ENCODE results near the gene KPNB1.

Gene KPNB1

GRCh38 chr17:47714773-47715396 is 65.2 kb downstream of the KPNB1 start:
- no peak for FAIRE-seq

- no peak for FAIRE-seq
These were observed 66.1 kb downstream of the KPNB1 start for GRCh38 chr17:47715669-47716325.

DNA sequence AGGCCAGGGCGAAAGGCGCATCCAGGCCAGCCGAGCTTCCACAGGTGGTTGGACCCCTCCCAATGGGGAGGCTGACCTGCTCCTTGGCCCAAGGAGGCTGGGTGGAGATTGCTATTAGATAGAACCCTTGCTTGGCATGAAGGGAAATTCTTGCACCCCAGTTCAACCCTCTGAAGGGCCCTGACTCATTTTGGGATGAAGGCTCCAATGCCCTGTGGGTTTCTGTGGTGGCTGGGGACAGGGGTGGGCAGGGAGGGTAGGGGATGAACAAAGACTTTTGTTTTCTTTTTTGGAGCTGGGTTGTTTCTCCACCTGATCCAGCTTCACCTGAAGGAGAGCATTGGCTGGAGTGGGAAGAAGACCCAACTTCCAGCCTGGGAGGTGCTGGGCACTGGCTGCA is 66.7 kb downstream of the KPNB1 start:
- no peak for FAIRE-seq

DNA sequence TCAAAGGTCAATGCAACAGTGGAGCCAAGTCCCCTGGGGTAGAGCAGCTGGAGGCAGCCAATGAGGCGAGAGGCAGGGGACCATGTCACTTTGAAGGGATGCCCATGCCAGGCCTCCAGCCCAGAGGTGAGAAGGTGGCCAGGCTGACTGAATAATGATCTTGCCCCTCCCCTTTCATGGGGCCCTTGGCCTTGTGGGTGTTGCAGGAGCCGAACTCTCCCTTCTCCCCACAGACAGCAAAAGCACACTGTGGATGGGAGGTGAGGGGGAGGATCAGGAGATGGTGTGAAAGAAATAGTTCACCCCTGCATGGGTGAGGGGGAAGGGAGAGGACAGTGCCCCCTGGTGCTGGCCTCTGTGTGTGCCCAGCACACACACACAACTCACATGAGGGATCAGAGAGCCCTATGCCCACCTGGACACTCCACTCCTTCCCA is 67.6 kb downstream of the KPNB1 start:
- no peak for FAIRE-seq

DNA sequence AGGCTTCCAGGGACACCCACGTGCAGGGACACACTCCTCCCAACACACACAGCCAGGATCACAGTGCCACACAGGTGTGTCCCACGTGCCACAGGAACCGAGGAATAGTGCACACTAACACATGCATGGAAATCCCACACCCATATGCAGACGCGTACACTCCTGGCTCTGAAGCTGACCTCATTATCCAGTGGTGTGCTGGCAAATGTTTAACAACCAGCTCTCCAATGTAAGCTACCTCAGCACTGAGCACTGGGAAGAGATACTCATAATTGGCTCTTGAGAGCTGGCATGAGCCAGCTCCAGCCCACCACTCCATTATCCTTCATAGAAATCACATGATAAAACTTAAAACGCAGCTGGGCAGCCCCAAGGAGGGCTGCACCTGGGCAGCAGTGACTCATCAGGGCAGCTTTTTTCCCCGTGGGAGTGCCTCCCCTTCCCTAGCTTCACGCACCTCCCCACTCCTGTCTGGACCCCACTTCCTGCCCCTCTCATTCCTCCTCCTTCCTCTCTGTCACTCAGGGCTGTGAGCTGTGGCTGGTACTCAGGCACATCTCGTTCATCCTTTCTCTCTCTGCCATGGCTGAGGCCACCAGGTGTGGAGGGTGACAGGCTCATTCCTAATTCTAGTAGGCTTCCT is 68.4 kb downstream of the KPNB1 start:
- no peak for FAIRE-seq

GRCh38 chr17:47718634-47719405 is 69.1 kb downstream of the KPNB1 start:
- no peak for FAIRE-seq

DNA sequence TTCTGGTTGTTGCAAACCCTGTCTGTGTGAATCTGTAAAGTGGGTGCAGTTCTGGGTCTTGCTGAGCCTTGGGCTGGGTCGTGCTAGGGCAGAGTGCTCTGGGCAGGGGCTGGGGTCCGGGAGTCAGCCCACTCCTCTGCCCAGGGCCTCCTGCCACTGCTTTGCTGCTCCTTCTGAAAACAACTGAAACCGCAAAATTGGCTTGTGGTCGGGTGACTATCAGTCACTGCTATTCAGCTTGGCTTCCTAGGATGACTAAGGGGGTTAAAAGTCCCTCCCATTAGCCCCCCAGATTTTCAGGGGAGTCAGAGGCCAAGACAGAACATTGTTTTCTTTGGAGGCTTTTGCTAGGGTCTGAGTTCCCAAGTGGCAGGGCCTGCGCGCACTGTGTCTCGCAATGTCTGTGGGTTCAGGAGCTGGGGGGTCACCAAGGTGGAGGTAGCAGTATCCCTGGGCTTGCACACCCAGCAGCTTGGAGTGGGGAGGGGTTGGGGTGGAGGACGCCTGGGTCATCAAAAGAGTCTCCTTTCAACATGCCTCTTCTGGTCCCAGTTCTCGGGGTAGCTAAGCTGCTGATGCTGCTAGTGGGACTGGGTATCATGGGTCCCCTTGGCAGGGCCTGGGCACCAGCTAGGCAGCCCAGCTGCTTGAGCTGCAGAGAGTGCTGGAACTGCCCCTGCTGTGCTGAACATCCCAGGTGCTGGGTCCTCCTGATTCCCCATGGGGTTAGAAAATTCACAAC is 69.9 kb downstream of the KPNB1 start:
- no peak for FAIRE-seq

- FAIRE-seq: no peak
These were observed 70.5 kb downstream of the KPNB1 start for GRCh38 chr17:47720196-47720595.

DNA sequence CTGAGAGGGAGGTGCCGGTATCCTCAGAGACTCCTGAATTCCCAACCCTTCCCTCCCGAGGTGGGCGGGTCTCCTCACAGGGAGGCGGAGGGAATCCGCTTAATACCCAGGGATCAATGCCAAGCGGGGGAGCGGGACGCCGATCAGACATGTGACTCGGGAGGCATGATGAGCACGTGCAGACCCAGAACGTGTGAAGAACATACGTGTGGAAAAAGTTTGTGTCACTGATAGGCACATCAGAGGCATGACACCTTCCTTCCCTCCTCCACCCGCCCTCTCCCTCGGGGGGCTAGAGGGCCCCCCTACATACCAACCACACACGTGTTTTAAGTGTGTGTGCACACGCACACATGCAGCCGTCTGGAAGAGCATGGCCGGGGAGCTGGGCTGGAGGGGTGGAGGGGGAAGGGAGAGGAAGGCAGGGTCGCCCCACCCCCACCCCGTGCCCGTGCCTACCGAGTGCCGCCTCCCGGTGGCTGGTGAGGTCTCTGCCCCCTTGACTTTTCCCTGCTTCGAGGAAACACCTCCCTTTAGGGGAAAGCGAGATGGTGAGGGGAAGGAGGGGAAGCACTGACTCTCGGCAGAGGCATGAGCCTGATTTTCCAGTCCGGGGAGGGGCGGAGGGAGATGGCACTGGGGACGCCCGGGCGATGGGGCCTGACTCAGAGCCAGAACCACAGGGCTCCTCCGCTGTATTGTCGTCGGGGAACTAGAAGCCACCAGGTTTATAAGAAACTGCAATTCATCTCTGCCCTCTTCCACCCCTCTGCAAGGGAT is 71.2 kb downstream of the KPNB1 start:
- no peak for FAIRE-seq

GRCh38 chr17:47721725-47722124 is 72.0 kb downstream of the KPNB1 start:
- FAIRE-seq: no peak

DNA sequence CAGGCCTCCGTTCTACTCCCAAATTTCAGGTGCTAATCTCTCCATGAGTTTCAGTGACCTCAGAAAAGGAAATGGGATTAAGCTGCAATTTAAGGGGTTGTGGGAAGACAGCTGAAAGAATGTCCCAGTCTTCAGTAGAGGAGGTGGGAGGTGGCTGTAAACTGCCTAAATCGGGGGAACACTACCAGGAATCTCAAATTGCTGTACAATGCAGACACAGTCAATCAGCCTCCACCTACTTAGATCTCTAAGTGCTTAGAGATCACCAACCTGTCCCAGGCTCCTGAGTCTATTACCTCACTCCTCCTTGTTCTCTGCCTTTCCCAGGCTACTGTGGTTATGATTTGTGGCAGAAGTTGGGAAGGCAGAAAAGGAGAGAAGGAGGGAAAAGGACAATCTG is 75.0 kb downstream of the KPNB1 start:
- FAIRE-seq: no peak

DNA sequence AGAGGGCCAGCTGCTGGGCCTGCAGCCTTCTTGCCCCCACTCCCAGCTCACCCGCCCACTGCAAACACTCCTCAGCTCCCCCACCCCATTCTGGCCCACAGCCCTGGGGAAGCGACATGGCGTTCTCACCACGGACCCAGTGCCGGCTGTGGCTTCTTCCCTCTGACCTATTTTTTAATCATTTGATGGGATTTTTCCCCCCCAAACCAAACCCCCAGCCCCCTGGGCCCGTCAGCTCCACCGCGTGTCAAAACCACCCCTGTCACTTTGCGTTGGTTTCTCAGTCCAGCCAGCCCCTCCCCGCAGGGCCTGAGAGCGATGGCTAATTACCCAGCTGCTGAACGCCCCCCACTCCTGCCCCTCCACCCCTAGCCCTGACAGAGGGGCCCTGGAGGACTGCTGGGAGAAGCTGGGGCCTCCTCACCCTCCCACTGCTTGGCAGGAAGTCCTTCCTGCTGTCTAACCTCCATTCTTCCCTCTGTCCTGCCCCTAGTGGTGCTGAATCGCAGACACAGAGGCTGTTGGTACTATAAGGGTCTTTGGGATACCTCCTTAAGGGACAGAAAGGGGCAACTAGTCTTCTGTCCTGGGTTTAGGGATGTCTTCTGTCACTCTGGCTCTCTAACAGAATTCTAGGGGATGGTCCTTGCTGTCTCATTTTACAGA is 75.9 kb downstream of the KPNB1 start:
- no peak for FAIRE-seq

GRCh38 chr17:47726796-47727703 is 77.3 kb downstream of the KPNB1 start:
- no peak for FAIRE-seq

DNA sequence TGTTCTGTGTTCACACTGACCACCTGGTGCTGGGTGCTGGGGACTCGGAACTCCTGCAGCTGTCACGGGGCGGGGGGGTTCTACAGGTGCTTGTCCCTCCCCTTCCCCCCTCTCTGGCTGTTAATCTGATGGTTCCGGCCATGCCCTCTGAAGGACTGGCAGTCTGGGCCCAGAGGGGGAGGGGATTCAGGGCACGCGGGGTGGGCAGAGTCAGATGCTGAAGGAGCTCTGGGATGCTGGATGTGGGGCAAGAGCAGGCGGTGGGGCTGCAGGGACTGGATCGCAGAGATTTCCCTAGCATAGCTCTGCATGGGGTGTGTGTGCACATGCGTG is 78.0 kb downstream of the KPNB1 start:
- no peak for FAIRE-seq

- FAIRE-seq: no peak
These were observed 78.6 kb downstream of the KPNB1 start for GRCh38 chr17:47728214-47728877.

DNA sequence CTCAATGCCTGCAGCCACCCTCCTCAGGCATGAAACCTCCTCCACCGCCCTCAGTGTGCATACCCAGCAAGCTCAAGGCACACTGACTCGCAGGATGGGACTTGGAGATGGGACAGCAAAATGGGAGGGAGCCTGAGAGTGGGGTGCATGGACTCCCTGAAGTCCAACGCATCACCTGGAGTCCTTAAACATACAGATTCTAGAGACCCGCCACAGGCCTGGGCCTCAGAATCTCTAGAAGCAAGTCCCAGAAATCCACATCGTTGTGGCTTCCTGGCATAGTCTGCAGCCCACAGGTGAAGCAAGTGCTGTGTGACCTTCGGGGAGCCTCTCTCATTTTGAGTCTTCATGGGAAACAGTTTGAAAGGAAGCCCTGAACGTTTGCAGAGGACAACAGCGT is 79.8 kb downstream of the KPNB1 start:
- FAIRE-seq: no peak

GRCh38 chr17:47730681-47731080 is 81.0 kb downstream of the KPNB1 start:
- FAIRE-seq: no peak

GRCh38 chr17:47731396-47731795 is 81.7 kb downstream of the KPNB1 start:
- no peak for FAIRE-seq

DNA sequence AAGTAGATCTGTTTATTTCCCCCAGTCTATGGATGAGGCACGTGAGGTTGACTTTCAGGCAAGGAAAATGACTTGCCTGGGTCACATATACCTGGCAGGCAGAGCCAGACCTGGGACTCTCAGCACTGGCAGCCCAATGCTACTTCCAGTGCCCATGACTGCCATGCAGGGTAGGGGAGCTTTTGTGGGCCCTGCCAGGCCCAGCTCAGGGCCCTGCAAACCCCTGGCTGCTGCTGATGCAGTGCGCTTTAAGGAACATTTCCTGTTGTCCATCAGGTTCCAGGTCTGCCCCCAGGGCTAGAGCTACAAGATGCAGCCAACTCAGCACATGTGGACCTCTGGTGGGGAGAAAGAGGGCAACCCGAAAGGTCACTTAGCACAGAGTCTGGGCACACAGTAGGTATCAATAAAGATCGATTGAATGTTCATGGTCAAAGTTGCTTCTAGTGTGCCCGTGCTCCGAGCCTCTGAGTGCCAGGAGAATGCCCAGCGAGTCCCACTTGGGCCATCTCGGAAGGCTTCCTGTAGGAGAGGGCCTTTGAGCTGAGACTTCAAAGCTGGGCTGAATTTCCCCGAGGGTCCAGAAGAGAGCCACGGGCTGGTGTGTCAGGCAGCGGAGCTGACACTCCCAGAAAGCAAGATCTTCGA is 82.8 kb downstream of the KPNB1 start:
- FAIRE-seq: no peak
